Liver (tissue), 9 donors: ENCODE data around the gene TRAF3IP3. TPM values are rescaled to one million over a fixed set of nuclear protein-coding genes. Genes with fewer than 3 reads are reported as not detected.
A peak's percentile ranks its signal among the peaks of the same experiment; 100 is the strongest.

Source experiments
- DNase-seq: peaks from one replicate; pipeline ENCODE4 v3.0.0-alpha.2; 2017; ENCODE audit warnings: low spot score
- H3K27ac ChIP-seq, 2 donors: one replicate each; pipeline ENCODE4 v1.7.0; 2013; ENCODE audit warnings: inconsistent platforms in 2 of 2, low read length in 2 of 2, control low read depth in 1 of 2, low read depth in 1 of 2, mild to moderate bottlenecking in 1 of 2
- H3K27me3 ChIP-seq, 4 donors: one replicate each; pipeline versions ENCODE4 v1.6.1 to v1.7.0; 2013; ENCODE audit warnings: low read length in 3 of 4, inconsistent platforms in 1 of 4, mild to moderate bottlenecking in 1 of 4, moderate library complexity in 1 of 4; ENCODE audit not compliant: control insufficient read depth in 4 of 4, insufficient read depth in 4 of 4
- H3K36me3 ChIP-seq, 4 donors: one replicate each; pipeline versions ENCODE4 v1.6.1 to v1.7.0; 2013; ENCODE audit warnings: low read length in 3 of 4, mild to moderate bottlenecking in 3 of 4, low read depth in 1 of 4, moderate library complexity in 1 of 4; ENCODE audit not compliant: control insufficient read depth in 4 of 4, insufficient read depth in 3 of 4
- H3K4me1 ChIP-seq, 4 donors: one replicate each; pipeline versions ENCODE4 v1.6.1 to v1.7.0; 2013; ENCODE audit warnings: low read length in 3 of 4, mild to moderate bottlenecking in 3 of 4, moderate library complexity in 1 of 4; ENCODE audit not compliant: control insufficient read depth in 4 of 4, insufficient read depth in 4 of 4
- H3K4me3 ChIP-seq, 3 donors: one replicate each; pipeline versions ENCODE4 v1.6.1 to v1.7.0; 2013; ENCODE audit warnings: low read length in 3 of 3, control low read depth in 1 of 3, low read depth in 1 of 3, mild to moderate bottlenecking in 1 of 3
- H3K9ac ChIP-seq, 2 donors: one replicate each; pipeline ENCODE4 v1.7.0; 2013; ENCODE audit warnings: low read length in 2 of 2, mild to moderate bottlenecking in 2 of 2, moderate library complexity in 2 of 2, control low read depth in 1 of 2, low read depth in 1 of 2
- H3K9me3 ChIP-seq, 4 donors: one replicate each; pipeline versions ENCODE4 v1.6.1 to v1.7.0; 2013; ENCODE audit warnings: low read length in 3 of 4; ENCODE audit not compliant: control insufficient read depth in 4 of 4
- EGR1 ChIP-seq, 2 donors: IDR thresholded peaks; 2 replicates each; pipeline ENCODE4 v1.6.1; 2016 to 2018; ENCODE audit warnings: antibody characterized with exemption in 2 of 2, low read depth in 2 of 2
- FOXA1 ChIP-seq: IDR thresholded peaks from 2 replicates; pipeline ENCODE4 v1.6.1; 2016; ENCODE audit warnings: antibody characterized with exemption
- FOXA2 ChIP-seq: IDR thresholded peaks from 2 replicates; pipeline ENCODE4 v1.6.1; 2016; ENCODE audit warnings: antibody characterized with exemption
- GABPA ChIP-seq, 2 donors: IDR thresholded peaks in 1 of 2; conservative IDR thresholded peaks in 1 of 2; 2 replicates each; pipeline ENCODE4 v1.6.1; 2016; ENCODE audit warnings: antibody characterized with exemption in 2 of 2, mild to moderate bottlenecking in 1 of 2, moderate library complexity in 1 of 2
- HNF4A ChIP-seq, 2 donors: conservative IDR thresholded peaks; 2 replicates each; pipeline ENCODE4 v1.6.1; 2016; ENCODE audit warnings: antibody characterized with exemption in 2 of 2, mild to moderate bottlenecking in 2 of 2
- HNF4G ChIP-seq: IDR thresholded peaks from 2 replicates; pipeline ENCODE4 v1.6.1; 2016; ENCODE audit warnings: antibody characterized with exemption
- JUND ChIP-seq, 2 donors: IDR thresholded peaks; 2 replicates each; pipeline ENCODE4 v1.6.1; 2016; ENCODE audit warnings: antibody characterized with exemption in 2 of 2
- NR2F2 ChIP-seq: IDR thresholded peaks from 2 replicates; pipeline ENCODE4 v1.6.1; 2016; ENCODE audit warnings: antibody characterized with exemption
- RAD21 ChIP-seq, 2 donors: IDR thresholded peaks; 2 replicates each; pipeline ENCODE4 v1.6.1; 2016; ENCODE audit warnings: antibody characterized with exemption in 2 of 2, mild to moderate bottlenecking in 2 of 2
- RXRA ChIP-seq, 2 donors: IDR thresholded peaks; 2 replicates each; pipeline ENCODE4 v1.6.1; 2017 to 2018; ENCODE audit warnings: antibody characterized with exemption in 2 of 2, mild to moderate bottlenecking in 1 of 2
- SP1 ChIP-seq: IDR thresholded peaks from 2 replicates; pipeline ENCODE4 v1.6.1; 2018; ENCODE audit warnings: antibody characterized with exemption, mild to moderate bottlenecking
- TAF1 ChIP-seq: conservative IDR thresholded peaks from 2 replicates; pipeline ENCODE4 v1.6.1; 2016; ENCODE audit warnings: antibody characterized with exemption, mild to moderate bottlenecking
- YY1 ChIP-seq: IDR thresholded peaks from 2 replicates; pipeline ENCODE4 v1.6.1; 2016; ENCODE audit warnings: antibody characterized with exemption, mild to moderate bottlenecking
- WGBS: extraction: QIAGEN DNeasy Blood & Tissue Kit; methylation state at CpG from one replicate; pipeline ENCODE4 v1.1.7; 2013; 5-methylcytosine and 5-hydroxymethylcytosine counted together
- polyA plus RNA-seq, 2 donors: library from polyadenylated mRNA; stranded (reverse) in 1 of 2; unstranded in 1 of 2; fragments of 200-250 nt in 1 of 2; fragments of >200 nt in 1 of 2; fragmentation: Nextera tagmentation in 1 of 2; extraction: Ambion mirVana in 1 of 2; gene quantifications; one replicate each; pipeline versions ENCODE4 v1.2.1 to v1.2.3, GENCODE V29; 2013 to 2015
- total RNA-seq, 2 donors: library from RNA; depleted of rRNA; stranded (reverse); fragments of >200 nt; gene quantifications; one replicate each; pipeline ENCODE4 v1.2.3, GENCODE V29; 2014
- TF ChIP-seq, protein P1 (sequence below): IDR thresholded peaks from 2 replicates; pipeline ENCODE4 v1.6.1; 2016; ENCODE audit warnings: antibody characterized with exemption, mild to moderate bottlenecking
- TF ChIP-seq, protein P2 (sequence below): IDR thresholded peaks from 2 replicates; pipeline ENCODE4 v1.6.1; 2016; ENCODE audit warnings: antibody characterized with exemption
- TF ChIP-seq, protein P3 (sequence below): IDR thresholded peaks from 2 replicates; pipeline ENCODE4 v1.6.1; 2016; ENCODE audit warnings: antibody characterized with exemption
- TF ChIP-seq, protein P4 (sequence below): fragments of 150-350 bp; IDR thresholded peaks from 2 replicates; pipeline ENCODE4 v1.5.1; 2017; ENCODE audit warnings: improper control_type of control experiment, low read depth, low read length; ENCODE audit not compliant: missing input control
- TF ChIP-seq, protein P5 (sequence below): IDR thresholded peaks from 2 replicates; pipeline ENCODE4 v1.6.1; 2016; ENCODE audit warnings: antibody characterized with exemption
- donor health status: healthy.
- donor health status: healthy.
- donor health status: healthy.
- donor health status: healthy.
- donor health status: healthy.

TRAF3IP3 gene
- total and polyA plus RNA-seq, 4 donors: 0.87 to 3.4 (median 2.2) TPM

DNA sequence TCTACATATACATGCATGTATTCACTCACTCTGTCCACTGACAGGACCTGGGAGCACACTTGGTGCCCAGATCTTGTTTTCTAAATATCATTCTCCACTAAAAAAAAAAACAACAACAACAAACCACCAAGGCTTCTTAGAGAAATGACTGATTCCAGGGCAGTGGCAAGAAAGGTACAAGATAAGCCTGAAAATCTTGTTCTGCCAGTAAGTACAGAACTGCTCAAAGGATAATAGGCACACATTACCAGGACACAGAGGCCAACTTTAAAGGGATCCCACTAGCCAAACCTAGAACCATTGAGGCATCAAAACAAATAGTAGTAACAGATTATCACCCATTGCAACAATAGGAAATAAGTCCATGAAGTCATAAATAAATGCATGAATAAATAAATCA, 40.5 kb upstream of the TRAF3IP3 start (continued):
- TF ChIP-seq, protein P1, sequence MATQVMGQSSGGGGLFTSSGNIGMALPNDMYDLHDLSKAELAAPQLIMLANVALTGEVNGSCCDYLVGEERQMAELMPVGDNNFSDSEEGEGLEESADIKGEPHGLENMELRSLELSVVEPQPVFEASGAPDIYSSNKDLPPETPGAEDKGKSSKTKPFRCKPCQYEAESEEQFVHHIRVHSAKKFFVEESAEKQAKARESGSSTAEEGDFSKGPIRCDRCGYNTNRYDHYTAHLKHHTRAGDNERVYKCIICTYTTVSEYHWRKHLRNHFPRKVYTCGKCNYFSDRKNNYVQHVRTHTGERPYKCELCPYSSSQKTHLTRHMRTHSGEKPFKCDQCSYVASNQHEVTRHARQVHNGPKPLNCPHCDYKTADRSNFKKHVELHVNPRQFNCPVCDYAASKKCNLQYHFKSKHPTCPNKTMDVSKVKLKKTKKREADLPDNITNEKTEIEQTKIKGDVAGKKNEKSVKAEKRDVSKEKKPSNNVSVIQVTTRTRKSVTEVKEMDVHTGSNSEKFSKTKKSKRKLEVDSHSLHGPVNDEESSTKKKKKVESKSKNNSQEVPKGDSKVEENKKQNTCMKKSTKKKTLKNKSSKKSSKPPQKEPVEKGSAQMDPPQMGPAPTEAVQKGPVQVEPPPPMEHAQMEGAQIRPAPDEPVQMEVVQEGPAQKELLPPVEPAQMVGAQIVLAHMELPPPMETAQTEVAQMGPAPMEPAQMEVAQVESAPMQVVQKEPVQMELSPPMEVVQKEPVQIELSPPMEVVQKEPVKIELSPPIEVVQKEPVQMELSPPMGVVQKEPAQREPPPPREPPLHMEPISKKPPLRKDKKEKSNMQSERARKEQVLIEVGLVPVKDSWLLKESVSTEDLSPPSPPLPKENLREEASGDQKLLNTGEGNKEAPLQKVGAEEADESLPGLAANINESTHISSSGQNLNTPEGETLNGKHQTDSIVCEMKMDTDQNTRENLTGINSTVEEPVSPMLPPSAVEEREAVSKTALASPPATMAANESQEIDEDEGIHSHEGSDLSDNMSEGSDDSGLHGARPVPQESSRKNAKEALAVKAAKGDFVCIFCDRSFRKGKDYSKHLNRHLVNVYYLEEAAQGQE: no peak
- TF ChIP-seq RXRA (IDR thresholded peaks at IDR 0.05) (no peak), HNF4G (no peak)
- TF ChIP-seq, protein P2, sequence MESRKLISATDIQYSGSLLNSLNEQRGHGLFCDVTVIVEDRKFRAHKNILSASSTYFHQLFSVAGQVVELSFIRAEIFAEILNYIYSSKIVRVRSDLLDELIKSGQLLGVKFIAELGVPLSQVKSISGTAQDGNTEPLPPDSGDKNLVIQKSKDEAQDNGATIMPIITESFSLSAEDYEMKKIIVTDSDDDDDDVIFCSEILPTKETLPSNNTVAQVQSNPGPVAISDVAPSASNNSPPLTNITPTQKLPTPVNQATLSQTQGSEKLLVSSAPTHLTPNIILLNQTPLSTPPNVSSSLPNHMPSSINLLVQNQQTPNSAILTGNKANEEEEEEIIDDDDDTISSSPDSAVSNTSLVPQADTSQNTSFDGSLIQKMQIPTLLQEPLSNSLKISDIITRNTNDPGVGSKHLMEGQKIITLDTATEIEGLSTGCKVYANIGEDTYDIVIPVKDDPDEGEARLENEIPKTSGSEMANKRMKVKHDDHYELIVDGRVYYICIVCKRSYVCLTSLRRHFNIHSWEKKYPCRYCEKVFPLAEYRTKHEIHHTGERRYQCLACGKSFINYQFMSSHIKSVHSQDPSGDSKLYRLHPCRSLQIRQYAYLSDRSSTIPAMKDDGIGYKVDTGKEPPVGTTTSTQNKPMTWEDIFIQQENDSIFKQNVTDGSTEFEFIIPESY: no peak

DNA sequence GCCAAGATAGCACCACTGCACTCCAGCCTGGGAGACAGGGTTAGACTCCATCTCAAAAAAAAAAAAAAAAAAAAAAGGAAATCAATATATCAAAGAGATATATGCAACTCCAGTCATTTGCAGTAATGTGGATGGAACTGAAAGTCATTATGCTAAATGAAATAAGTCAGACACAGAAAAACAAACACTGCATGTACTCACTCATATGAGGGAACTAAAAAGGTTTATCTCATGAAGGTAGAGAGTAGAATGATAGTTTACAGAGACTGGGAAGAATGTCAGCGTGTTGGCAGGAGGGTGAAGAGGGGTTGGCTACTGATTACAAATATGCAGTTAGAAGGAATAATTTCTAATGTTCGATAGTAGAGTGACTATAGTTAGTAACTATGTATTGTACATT, 38.0 kb upstream of the TRAF3IP3 start:
- 63% methylated on average over 2 of the region's 2 CpGs for WGBS
- no peak overlapping the region for H3K4me3 ChIP-seq
- peaks cover 2 to 14% (median 3%) of the 10 kb centered on the region in 4 donors for H3K36me3 ChIP-seq
- no peaks in the 10 kb centered on the region for H3K27me3 ChIP-seq
- H3K9me3 ChIP-seq: no peaks in the 10 kb centered on the region
- H3K27ac ChIP-seq: peak overlapping the region; percentile 11 to 58
- peaks cover 9 to 34% (median 18%) of the 10 kb centered on the region in 4 donors for H3K4me1 ChIP-seq
- TF ChIP-seq FOXA2 (no peak), RAD21 (IDR thresholded peaks at IDR 0.05) (no peak), JUND (IDR thresholded peaks at IDR 0.05) (no peak), YY1 (no peak), NR2F2 (no peak), EGR1 (IDR thresholded peaks at IDR 0.05; ENCODE audit: low read depth in 2 of 2) (no peak), HNF4G (no peak), GABPA (IDR thresholded peaks at IDR 0.05 in 1 of 2, conservative IDR thresholded peaks at IDR 0.05 in 1 of 2) (no peak), FOXA1 (no peak), HNF4A (conservative IDR thresholded peaks at IDR 0.05) (no peak), SP1 (no peak), TAF1 (no peak)
- TF ChIP-seq, protein P3, sequence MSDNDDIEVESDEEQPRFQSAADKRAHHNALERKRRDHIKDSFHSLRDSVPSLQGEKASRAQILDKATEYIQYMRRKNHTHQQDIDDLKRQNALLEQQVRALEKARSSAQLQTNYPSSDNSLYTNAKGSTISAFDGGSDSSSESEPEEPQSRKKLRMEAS: no peak
- TF ChIP-seq, protein P4, sequence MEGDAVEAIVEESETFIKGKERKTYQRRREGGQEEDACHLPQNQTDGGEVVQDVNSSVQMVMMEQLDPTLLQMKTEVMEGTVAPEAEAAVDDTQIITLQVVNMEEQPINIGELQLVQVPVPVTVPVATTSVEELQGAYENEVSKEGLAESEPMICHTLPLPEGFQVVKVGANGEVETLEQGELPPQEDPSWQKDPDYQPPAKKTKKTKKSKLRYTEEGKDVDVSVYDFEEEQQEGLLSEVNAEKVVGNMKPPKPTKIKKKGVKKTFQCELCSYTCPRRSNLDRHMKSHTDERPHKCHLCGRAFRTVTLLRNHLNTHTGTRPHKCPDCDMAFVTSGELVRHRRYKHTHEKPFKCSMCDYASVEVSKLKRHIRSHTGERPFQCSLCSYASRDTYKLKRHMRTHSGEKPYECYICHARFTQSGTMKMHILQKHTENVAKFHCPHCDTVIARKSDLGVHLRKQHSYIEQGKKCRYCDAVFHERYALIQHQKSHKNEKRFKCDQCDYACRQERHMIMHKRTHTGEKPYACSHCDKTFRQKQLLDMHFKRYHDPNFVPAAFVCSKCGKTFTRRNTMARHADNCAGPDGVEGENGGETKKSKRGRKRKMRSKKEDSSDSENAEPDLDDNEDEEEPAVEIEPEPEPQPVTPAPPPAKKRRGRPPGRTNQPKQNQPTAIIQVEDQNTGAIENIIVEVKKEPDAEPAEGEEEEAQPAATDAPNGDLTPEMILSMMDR: no peak
- TF ChIP-seq, protein P2: no peak
- TF ChIP-seq, protein P5, sequence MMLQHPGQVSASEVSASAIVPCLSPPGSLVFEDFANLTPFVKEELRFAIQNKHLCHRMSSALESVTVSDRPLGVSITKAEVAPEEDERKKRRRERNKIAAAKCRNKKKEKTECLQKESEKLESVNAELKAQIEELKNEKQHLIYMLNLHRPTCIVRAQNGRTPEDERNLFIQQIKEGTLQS: no peak
- TF ChIP-seq, protein P1: no peak
- DNase-seq: no peak
- H3K9ac ChIP-seq: no peak overlapping the region
